Brain microvascular endothelial cell (primary cell): ENCODE measurements around the gene DNAJB9.

Source experiments
- DNase-seq: peaks from one replicate; pipeline ENCODE4 v3.0.0-alpha.2; 2020
- H3K27ac ChIP-seq: fragments of 250-450 bp; sonication (Bioruptor Pico); 2 replicates; pipeline ENCODE4 v1.5.1; 2020; ENCODE audit warnings: mild to moderate bottlenecking, moderate library complexity
- H3K27me3 ChIP-seq: fragments of 250-450 bp; sonication (Bioruptor Pico); replicated peaks from 2 replicates; pipeline ENCODE4 v1.5.1; 2020; ENCODE audit warnings: mild to moderate bottlenecking
- H3K36me3 ChIP-seq: fragments of 250-450 bp; sonication (Bioruptor Pico); replicated peaks from 2 replicates; pipeline ENCODE4 v1.5.1; 2020; ENCODE audit warnings: mild to moderate bottlenecking
- H3K4me3 ChIP-seq: 2 replicates; pipeline ENCODE4 v1.5.1; 2011; ENCODE audit warnings: low read depth, mild to moderate bottlenecking, control low read depth, low read length, moderate library complexity
- in situ Hi-C: cut with HindIII; loops from 2 replicates; pipeline ENCODE4 v1.10.0; 2017; ENCODE audit warnings: low sequenced_read_pairs, low pct_ligation_motif_present
- TF ChIP-seq, protein P1 (sequence below): IDR thresholded peaks from 2 replicates; pipeline ENCODE4 v1.5.1; 2011; ENCODE audit warnings: low read depth, mild to moderate bottlenecking, moderate library complexity, low read length, control low read depth, inconsistent platforms; ENCODE audit errors: missing control alignments

Gene DNAJB9

GRCh38 chr7:108578937-108579336 is 9.3 kb downstream of the DNAJB9 start:
- Histone ChIP-seq H3K4me3 (no peak overlapping the region), H3K36me3 (peaks cover 6% of the 10 kb centered on the region), H3K27me3 (no peaks in the 10 kb centered on the region), H3K27ac (no peak overlapping the region)
- DNase-seq = no peak
- in situ Hi-C loops = no loop called here
- TF ChIP-seq, protein P1, sequence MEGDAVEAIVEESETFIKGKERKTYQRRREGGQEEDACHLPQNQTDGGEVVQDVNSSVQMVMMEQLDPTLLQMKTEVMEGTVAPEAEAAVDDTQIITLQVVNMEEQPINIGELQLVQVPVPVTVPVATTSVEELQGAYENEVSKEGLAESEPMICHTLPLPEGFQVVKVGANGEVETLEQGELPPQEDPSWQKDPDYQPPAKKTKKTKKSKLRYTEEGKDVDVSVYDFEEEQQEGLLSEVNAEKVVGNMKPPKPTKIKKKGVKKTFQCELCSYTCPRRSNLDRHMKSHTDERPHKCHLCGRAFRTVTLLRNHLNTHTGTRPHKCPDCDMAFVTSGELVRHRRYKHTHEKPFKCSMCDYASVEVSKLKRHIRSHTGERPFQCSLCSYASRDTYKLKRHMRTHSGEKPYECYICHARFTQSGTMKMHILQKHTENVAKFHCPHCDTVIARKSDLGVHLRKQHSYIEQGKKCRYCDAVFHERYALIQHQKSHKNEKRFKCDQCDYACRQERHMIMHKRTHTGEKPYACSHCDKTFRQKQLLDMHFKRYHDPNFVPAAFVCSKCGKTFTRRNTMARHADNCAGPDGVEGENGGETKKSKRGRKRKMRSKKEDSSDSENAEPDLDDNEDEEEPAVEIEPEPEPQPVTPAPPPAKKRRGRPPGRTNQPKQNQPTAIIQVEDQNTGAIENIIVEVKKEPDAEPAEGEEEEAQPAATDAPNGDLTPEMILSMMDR = no peak

GRCh38 chr7:108580298-108580697 is 10.6 kb downstream of the DNAJB9 start:
- in situ Hi-C loops = no loop called here
- DNase-seq = no peak
- no peak overlapping the region for H3K4me3 ChIP-seq
- H3K27ac ChIP-seq = no peak overlapping the region
- no peaks in the 10 kb centered on the region for H3K27me3 ChIP-seq
- peaks cover under 1% of the 10 kb centered on the region for H3K36me3 ChIP-seq
- TF ChIP-seq, protein P1 = no peak

- TF ChIP-seq, protein P1 = no peak
- H3K36me3 ChIP-seq = no peaks in the 10 kb centered on the region
- H3K27ac ChIP-seq = no peak overlapping the region
- no peak overlapping the region for H3K4me3 ChIP-seq
- H3K27me3 ChIP-seq = peaks cover 2% of the 10 kb centered on the region
- in situ Hi-C loops = no loop called here
- no peak for DNase-seq
Observed at GRCh38 chr7:108581655-108582491, 12.2 kb downstream of the DNAJB9 start.

DNA sequence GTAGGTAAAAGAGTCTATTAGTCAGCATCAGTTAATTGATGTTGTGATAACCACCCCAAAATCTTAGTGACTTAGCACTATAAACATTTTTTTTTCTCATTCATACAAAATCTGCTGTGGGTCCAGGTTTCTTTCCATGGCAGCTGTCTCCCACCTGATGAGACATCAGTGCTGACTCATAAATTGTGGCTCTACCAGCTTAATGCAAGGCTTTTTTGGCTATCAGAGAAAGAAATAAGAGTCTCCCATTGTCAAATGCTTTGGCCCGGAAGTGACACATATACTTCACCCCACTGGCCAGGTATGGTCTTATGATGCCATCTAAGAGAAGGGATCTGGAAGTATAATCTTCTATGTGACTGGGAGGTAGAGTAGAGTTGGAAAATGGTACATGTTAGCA is 14.5 kb downstream of the DNAJB9 start:
- in situ Hi-C loops = no loop called here
- TF ChIP-seq, protein P1 = no peak
- peaks cover 2% of the 10 kb centered on the region for H3K27me3 ChIP-seq

GRCh38 chr7:108585843-108586242 is 16.2 kb downstream of the DNAJB9 start:
- Histone ChIP-seq H3K4me3 (no peak overlapping the region), H3K27me3 (peaks cover 2% of the 10 kb centered on the region), H3K27ac (no peak overlapping the region), H3K36me3 (no peaks in the 10 kb centered on the region)
- in situ Hi-C loops = no loop called here
- TF ChIP-seq, protein P1 = no peak
- no peak for DNase-seq

More for the DNA sequence above, 14.5 kb downstream of the DNAJB9 start:
- Histone ChIP-seq H3K4me3 (no peak overlapping the region), H3K36me3 (no peaks in the 10 kb centered on the region), H3K27ac (no peak overlapping the region)
- no peak for DNase-seq

- no peak overlapping the region for H3K27ac ChIP-seq
- H3K36me3 ChIP-seq = no peaks in the 10 kb centered on the region
- no peak for DNase-seq
- TF ChIP-seq, protein P1 = no peak
- in situ Hi-C loops = no loop called here
- peaks cover 2% of the 10 kb centered on the region for H3K27me3 ChIP-seq
- no peak overlapping the region for H3K4me3 ChIP-seq
Observed at GRCh38 chr7:108586274-108586710, 16.6 kb downstream of the DNAJB9 start.
